Heart left ventricle (tissue), 13 donors: Measurements from ENCODE around the gene ITGB1BP1.

ENCODE experiments used
- CTCF ChIP-seq, 12 donors: fragments of 200-600 bp; sonication (generic) in 4 of 12; IDR thresholded peaks; one replicate each; pipeline versions ENCODE4 v1.5.0 to v1.8.0; 2018 to 2022; ENCODE audit warnings: antibody characterized with exemption in 12 of 12, mild to moderate bottlenecking in 5 of 12
- POLR2A ChIP-seq, 2 donors: fragments of 450-650 bp; IDR thresholded peaks; one replicate each; pipeline ENCODE4 v1.6.1; 2017; ENCODE audit warnings: antibody characterized with exemption in 2 of 2, mild to moderate bottlenecking in 2 of 2, moderate library complexity in 2 of 2
- donor health status: ischemic (EF 13 %, LVEDD 7.1; RV severe dilation, severe dysfunction).
- donor health status: DM: no; HTN: yes; CAD: no.
- donor health status: DM: no; HTN: no; CAD: no.
- donor health status: ischemic (EF 25% LVEDD 6.9; RV normal size, moderate dysfunction).
- donor health status: ischemic (EF 25% LVEDD 5.7; RV mildly dilated, moderate dysfunction).
- donor health status: ischemic (EF 35%, LVEDD 5.7; RV mildly dilated, moderate dysfunction).
- donor health status: nonischemic (EF 11% LVEDD 7.7; RV severe dilation, severe dysfunction).
- donor health status: DM: yes; HTN: yes; CAD: no.
- donor health status: PGD.
- donor health status: ischemic (EF 29% LVEDD 5.4; RV normal size, mild dysfunction).
- donor health status: nonischemic (EF 23%, LVEDD 6.1; RV moderate dilation, normal function).

DNA sequence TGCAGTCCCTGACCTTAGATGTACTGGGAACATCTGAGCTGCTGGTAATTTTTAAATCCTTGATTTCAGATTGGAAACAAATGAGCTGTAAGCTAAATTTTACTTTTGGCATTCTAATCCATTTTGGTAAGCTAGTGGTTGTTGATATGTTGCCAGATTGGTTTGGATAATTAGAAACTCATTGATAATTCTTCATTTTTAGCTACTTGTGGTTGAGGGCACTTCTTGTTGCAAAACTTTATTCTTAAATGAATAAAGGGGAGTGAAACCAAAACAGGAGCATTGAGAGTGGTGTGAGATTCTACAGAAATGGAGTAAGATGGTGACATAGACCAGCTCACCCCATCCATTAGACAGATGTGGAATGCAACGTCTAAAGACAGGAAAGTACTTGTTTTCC lies 64.5 kb downstream of the ITGB1BP1 start:
- TF ChIP-seq CTCF (IDR thresholded peaks at IDR 0.05) (no peak), POLR2A (IDR thresholded peaks at IDR 0.05) (no peak)
